ENCODE results near the gene ARHGAP4.

The ARHGAP4 gene

GRCh38 chrX:153865685-153866084, 60.4 kb downstream of the ARHGAP4 start:
- DNase-seq = no peak

- no peak for DNase-seq
Observed at GRCh38 chrX:153865321-153865580, 60.8 kb downstream of the ARHGAP4 start.

- no peak for DNase-seq
Observed at GRCh38 chrX:153864561-153865320, 61.3 kb downstream of the ARHGAP4 start.

- DNase-seq = no peak
Observed at GRCh38 chrX:153864101-153864500, 62.0 kb downstream of the ARHGAP4 start.

- no peak for DNase-seq
Observed at GRCh38 chrX:153863251-153863991, 62.6 kb downstream of the ARHGAP4 start.

- no peak for DNase-seq
Observed at GRCh38 chrX:153862369-153863250, 63.5 kb downstream of the ARHGAP4 start.

GRCh38 chrX:153861733-153862310, 64.2 kb downstream of the ARHGAP4 start:
- no peak for DNase-seq

GRCh38 chrX:153861151-153861550, 64.9 kb downstream of the ARHGAP4 start:
- DNase-seq = no peak
